Upper lobe of left lung (tissue), 4 donors: ENCODE measurements around the gene VWA5B1.

ENCODE experiments used
- CTCF ChIP-seq, 6 experiments: fragments of 450-650 bp in 4 of 6; fragments of 200-600 bp in 2 of 6; sonication (generic) in 2 of 6; IDR thresholded peaks; one replicate each; pipeline ENCODE4 v1.5.1; 2016 to 2019; ENCODE audit warnings: antibody characterized with exemption in 6 of 6
- POLR2A ChIP-seq, 4 donors: fragments of 450-650 bp; IDR thresholded peaks; one replicate each; pipeline ENCODE4 v1.5.1; 2016 to 2017; ENCODE audit warnings: antibody characterized with exemption in 4 of 4, mild to moderate bottlenecking in 2 of 4

GRCh38 chr1:20291645-20292084, 990 bp downstream of the VWA5B1 start:
- TF ChIP-seq POLR2A (IDR thresholded peaks at IDR 0.05) = no peak
- TF ChIP-seq CTCF (IDR thresholded peaks at IDR 0.05) = no peak
